ENCODE data around the gene SDCBP2.
A peak's percentile ranks its signal among the peaks of the same experiment; 100 is the strongest.

SDCBP2 gene

GRCh38 chr20:1312904-1313235 is 16.1 kb downstream of the SDCBP2 start:
- no peak for DNase-seq (ENCODE audit: low read depth in 2 of 2)

DNA sequence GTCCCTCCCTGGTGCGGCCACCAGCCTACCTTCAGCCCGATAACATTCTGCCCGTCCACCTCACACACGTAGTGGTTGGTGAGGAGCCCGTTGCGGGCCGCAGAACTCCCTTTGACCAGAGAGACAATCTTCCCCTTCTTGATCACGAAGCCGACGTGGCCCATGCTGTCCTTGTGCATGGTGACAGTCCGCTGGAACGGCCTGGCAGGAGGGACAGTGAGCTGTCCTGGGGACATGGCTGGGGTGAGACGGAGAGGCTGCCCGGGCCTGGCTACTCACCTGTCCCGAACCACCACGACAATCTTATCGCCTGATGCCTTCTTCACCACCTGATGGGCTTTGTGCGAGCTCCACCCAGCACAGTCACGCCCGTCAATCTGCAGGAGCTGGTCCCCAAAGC is 16.6 kb downstream of the SDCBP2 start:
- DNase-seq (ENCODE audit: low read depth in 2 of 2), result no peak

DNA sequence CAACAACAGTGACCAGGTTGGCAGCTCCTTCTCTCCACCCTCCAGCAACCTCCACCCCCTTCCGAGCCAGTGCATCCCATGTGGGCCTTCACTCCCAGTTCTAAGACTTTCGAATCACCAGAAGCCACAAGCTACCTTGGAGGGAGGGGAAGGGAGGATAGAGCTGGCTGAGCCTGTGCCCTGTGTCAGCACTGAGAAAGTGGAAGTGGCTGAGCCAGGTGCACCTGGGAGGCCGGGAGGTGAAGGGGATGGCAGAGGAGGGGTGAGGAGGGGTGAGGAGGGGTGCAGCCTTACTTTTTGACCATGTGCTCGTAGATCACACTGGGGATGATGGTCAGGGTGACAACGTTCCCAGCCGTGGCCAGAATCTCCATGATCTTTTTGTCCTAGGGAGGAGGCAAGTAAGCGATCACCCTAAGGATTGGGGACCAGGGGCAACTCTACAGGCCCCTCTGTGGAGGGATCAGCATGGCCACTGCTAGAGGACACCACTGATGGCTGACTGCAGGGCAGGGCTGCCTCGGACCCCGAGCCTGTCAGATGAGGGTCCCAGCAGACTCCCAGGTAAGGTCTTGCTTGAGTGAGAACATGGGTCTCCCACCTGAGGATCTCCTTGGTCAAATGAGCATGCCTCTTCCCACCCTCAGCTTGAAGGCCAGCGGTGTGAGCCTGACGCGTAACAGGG is 18.3 kb downstream of the SDCBP2 start:
- DNase-seq (ENCODE audit: low read depth in 2 of 2), result no peak

GRCh38 chr20:1310071-1310470 is 18.9 kb downstream of the SDCBP2 start:
- DNase-seq (ENCODE audit: low read depth in 2 of 2), result no peak

DNA sequence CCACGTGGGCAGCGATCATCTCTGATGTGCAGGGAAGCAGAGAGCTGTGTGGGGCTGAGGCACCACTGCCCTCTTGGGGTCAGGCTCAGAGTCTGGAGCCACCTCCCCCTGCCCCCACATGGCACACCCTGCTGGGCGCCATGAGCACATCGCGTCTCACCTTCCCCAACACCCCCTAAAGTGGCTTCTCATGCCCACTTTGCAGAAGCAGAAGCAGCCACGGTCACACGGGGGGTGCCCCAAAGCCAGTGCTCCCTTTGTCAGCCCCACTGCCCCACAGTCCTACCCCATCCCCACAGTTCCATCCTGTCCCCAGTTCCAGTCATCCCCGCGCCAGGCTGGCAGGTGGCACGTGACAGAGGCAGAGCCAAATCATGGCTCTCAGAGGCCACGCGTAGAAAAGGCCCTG is 19.5 kb downstream of the SDCBP2 start:
- DNase-seq (ENCODE audit: low read depth in 2 of 2), result no peak

DNA sequence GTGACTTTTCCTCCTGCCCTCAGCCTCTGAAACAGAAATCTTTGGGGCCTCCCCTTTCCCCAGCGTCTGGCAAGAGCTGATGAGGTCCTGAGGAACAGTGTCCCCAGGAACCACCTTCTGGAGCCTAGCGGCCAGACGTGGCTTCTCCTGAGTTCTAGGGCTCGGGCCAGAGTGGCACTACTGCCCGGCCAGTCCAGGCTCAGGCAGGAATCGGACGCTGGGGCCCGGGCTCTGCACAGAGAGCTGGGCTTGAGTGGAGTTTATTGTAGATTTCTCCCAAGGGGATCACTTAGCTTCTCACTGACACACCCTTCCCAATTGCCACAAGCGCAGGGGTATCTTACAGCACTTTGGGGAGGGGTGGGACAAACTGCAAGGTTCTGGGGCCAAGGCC is 20.2 kb downstream of the SDCBP2 start:
- no peak for DNase-seq (ENCODE audit: low read depth in 2 of 2)

DNA sequence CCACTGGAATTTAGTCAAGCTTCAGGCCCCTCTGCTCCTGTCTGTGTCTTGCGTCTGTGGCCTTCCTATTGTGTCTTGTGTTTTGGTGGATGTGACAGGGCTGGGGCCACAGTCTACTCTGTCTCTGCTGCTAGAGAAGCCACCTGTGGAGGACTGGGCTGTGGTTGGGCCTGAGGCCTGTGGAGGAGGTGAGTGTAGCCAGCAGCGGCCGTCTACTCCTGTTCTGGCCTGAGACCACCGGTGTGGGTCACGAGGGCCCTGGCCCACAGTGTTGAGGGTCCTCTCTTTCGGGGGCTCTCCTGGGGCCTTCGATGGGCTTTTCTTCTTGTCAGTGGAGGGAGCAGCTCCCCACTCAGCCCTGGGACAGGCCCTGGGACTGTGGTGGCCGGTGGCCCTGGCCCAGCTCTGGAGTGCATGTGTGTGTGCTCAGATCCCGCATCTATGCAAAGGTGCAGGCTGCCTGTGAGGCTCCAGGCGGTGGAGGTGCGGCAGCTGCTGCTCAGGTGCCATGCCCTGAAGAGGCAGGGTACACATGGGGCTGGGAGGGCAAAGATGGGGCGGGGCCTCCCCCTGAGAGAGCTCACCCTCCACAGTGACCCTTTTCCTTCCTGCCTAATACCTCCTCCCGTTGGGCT is 20.8 kb downstream of the SDCBP2 start:
- no peak for DNase-seq (ENCODE audit: low read depth in 2 of 2)

DNA sequence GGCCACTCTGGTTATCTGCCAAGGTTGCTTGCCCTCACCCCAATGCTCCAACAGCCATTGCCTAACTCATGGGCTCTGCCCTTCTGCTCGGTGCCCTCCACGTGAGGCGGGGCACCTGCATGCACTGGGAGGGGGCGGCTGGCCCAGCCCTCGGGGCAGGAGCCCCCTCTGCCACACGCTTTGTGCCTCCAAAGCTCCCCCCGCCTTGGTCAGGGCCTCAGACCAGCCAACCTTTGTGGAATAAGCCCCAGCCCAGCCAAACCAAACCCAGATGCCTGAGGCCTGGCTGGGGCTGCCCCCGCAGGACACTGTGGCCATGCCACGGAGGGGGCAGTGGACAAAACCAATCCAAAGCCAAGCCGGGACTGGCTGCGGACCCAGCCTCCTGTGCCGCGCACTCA is 21.4 kb downstream of the SDCBP2 start:
- DNase-seq (ENCODE audit: low read depth in 2 of 2), result no peak

GRCh38 chr20:1307171-1307570 is 21.8 kb downstream of the SDCBP2 start:
- no peak for DNase-seq (ENCODE audit: low read depth in 2 of 2)

DNA sequence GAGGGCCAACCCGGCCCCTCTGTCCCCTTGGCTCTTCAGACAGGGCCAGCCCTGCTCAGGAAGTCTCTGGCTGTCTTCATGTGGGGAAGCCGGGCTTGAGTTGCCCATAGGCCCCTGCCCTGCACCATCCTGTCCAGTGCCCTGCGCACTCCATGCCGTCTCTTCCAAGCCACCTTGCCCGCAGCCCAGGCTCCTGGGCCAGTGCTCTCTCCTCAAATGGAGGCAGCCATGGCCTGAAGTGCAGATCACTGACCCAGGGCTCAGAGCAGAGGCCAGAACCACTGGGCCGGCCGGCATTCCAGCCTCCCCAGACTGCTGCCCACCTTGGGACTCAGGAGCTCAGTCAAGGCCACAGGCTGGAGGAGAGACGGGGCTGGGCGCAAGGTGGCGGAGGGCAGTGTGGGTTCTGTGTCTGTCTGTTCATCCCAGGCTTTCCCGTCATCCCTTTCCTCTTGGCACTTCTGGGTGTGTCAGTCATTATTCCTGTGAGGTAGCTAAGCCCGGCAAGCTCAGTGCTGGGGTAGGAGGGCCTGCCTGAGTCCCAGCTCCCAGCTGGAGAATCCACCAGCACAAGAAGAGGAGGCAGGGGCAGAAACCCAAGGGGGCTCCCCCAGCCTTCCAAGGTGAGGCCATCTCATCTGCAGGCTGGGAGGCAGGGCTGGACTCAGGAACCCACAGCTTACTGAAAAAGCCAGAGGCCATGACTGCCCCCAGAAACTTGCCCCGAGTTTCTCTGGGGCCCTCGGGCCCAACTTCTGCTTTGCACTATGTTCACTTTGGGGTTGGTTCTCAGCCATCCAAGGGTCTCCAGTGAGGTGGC is 22.4 kb downstream of the SDCBP2 start:
- DNase-seq (ENCODE audit: low read depth in 2 of 2), result no peak

- DNase-seq (ENCODE audit: low read depth in 2 of 2), result no peak
Observed at GRCh38 chr20:1305712-1306111, 23.2 kb downstream of the SDCBP2 start.

DNA sequence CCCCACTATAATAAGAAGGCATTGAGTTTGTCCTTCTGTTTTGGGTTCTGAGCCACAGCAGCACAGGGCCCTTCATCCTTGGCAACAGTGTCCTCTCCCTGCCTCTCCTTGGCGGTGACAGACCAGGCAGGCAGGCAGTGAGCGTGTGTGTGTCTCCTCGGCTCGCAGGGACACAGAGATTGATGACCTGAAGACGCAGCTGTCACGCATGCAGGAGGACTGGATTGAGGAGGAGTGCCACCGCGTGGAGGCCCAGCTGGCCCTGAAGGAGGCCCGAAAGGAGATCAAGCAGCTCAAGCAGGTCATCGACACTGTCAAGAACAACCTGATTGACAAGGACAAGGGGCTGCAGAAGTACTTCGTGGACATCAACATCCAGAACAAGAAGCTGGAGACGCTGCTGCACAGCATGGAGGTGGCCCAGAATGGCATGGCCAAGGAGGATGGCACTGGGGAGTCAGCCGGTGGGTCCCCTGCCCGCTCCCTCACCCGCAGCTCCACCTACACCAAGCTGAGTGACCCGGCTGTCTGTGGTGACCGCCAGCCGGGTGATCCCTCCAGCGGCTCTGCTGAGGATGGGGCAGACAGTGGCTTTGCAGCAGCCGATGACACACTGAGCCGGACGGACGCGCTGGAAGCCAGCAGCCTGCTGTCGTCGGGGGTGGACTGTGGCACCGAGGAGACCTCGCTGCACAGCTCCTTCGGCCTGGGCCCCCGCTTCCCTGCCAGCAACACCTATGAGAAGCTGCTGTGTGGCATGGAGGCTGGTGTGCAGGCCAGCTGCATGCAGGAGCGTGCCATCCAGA is 24.0 kb downstream of the SDCBP2 start:
- no peak for DNase-seq (ENCODE audit: low read depth in 2 of 2)

- no peak for DNase-seq (ENCODE audit: low read depth in 2 of 2)
Observed at GRCh38 chr20:1302685-1303541, 26.0 kb downstream of the SDCBP2 start.

DNA sequence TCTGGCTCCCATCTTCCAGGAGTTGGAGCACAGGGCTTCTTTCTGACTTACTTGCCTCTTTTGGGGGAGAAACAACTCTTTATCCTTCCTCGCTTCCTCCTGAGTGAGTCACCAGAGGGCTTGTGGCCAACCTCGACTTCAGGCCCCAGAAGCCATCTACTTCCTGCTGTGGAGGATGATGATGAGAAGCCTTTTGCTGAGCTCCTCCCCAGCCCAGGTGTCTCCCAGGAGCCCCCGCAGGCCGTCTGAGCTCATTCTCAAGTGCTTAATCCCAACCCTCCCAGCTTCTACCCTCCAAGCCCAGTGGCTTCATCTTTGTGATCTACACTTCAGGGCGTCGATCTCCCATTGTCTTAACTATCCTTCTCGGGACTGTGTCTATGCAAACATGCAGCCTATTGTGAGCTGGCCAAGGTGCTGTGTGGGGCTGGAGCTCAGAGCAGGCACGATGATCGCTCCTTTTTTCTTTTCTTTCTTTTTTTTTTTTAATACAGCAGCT is 27.9 kb downstream of the SDCBP2 start:
- DNase-seq (ENCODE audit: low read depth in 2 of 2), result peak; percentile 12 to 29

DNA sequence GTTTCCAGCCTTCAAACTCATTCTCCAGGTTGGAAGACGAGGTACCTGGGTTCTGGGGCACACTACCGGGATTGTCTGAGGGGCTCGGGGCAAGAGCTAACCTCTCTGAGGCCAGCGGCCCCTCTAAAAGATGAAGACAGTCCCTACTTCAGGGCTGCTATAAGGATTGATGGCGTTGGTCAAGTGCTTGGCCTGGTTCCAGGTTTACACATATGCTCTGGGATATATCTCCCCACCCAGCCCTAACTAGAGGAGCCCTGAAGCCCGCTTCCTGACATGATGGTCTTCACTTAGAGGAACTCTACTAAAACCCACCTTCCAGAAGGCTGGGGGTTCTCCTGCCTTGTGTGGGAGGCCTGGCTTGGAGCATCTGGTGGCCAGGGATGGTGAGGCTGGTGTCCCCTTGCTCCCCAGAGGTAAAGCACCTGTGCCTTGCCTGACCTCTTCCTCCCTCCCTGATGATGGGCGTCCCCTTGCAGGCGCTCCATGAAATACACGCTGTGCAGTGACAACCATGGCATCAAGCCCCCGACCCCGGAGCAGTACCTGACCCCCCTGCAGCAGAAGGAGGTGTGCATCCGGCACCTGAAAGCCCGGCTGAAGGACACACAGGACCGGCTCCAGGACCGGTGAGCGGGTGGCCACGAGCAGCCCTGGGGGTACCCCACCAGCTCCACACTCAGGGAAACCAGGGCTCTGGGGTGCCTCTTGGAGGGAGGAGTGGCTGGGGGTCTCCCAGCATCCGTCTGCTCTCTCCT is 28.7 kb downstream of the SDCBP2 start:
- no peak for DNase-seq (ENCODE audit: low read depth in 2 of 2)

- DNase-seq (ENCODE audit: low read depth in 2 of 2), result peak; percentile 18 to 30
Observed at GRCh38 chr20:1299522-1299921, 29.4 kb downstream of the SDCBP2 start.

DNA sequence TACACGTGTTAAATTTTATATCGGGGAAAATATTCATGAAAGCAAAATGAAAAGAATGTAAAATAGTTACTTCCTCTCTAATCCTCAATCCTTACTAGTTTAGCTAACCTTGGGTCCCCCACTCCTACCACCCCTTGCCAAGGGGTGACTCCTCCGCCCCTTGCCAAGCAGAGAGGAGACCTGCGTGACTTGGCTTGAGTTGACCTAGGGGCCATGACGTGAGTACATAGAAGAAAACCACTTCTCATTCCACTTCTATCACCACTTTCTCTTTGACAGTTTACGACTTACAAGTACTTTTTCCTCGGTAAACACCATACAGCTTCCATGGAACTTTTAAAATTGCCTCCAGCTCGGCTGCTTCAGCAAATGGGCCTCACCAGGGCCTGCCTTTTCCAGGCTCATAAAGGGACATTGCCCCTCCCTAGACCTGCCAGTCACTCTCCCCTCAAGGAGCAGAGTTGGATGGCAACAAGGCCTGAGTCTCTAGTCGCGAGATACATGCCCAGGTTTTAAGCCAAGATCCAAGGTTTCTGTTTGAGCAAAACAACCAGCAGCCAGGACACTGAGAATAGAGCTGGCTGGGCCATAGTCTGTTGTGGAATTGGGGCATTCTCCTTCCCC is 29.9 kb downstream of the SDCBP2 start:
- no peak for DNase-seq (ENCODE audit: low read depth in 2 of 2)

GRCh38 chr20:1298166-1298565 is 30.8 kb downstream of the SDCBP2 start:
- no peak for DNase-seq (ENCODE audit: low read depth in 2 of 2)

- DNase-seq (ENCODE audit: low read depth in 2 of 2), result no peak
Observed at GRCh38 chr20:1297486-1297885, 31.5 kb downstream of the SDCBP2 start.

- DNase-seq (ENCODE audit: low read depth in 2 of 2), result no peak
Observed at GRCh38 chr20:1296922-1297321, 32.0 kb downstream of the SDCBP2 start.

Data from stimulated activated CD4-positive, alpha-beta T cell treated with anti-CD3 and anti-CD28 coated beads, Interleukin-1b, Interleukin-23, amount 100 ng/mL, for 4 hours (primary cell).